ENCODE results near the gene LRRFIP1.

Gene LRRFIP1

GRCh38 chr2:237623428-237624403, 3.7 kb upstream of the LRRFIP1 start:
- no peak for DNase-seq

GRCh38 chr2:237624565-237624964, 2.8 kb upstream of the LRRFIP1 start:
- DNase-seq, result no peak

- DNase-seq, result no peak
These were observed 2.1 kb upstream of the LRRFIP1 start for GRCh38 chr2:237625216-237625705.

- DNase-seq, result peak; percentile 8
These were observed 1.6 kb upstream of the LRRFIP1 start for GRCh38 chr2:237625777-237626176.

GRCh38 chr2:237626813-237627440, 460 bp upstream of the LRRFIP1 start:
- no peak for DNase-seq

- no peak for DNase-seq
These were observed 1.1 kb downstream of the LRRFIP1 start for GRCh38 chr2:237628247-237629187.

- DNase-seq, result no peak
These were observed 1.8 kb downstream of the LRRFIP1 start for GRCh38 chr2:237629188-237629534.

GRCh38 chr2:237629739-237630138, 2.4 kb downstream of the LRRFIP1 start:
- no peak for DNase-seq

GRCh38 chr2:237630216-237631000, 3.0 kb downstream of the LRRFIP1 start:
- DNase-seq, result no peak

- no peak for DNase-seq
These were observed 3.8 kb downstream of the LRRFIP1 start for GRCh38 chr2:237631007-237631785.

GRCh38 chr2:237631801-237632585, 4.6 kb downstream of the LRRFIP1 start:
- DNase-seq, result no peak

GRCh38 chr2:237633061-237633561, 5.7 kb downstream of the LRRFIP1 start:
- no peak for DNase-seq

- DNase-seq, result no peak
These were observed 9.2 kb downstream of the LRRFIP1 start for GRCh38 chr2:237636578-237636977.

- DNase-seq, result no peak
These were observed 10.2 kb downstream of the LRRFIP1 start for GRCh38 chr2:237637429-237638135.

- no peak for DNase-seq
These were observed 10.8 kb downstream of the LRRFIP1 start for GRCh38 chr2:237638176-237638575.

- no peak for DNase-seq
These were observed 11.9 kb downstream of the LRRFIP1 start for GRCh38 chr2:237639052-237639835.

GRCh38 chr2:237639836-237640220, 12.4 kb downstream of the LRRFIP1 start:
- DNase-seq, result no peak

GRCh38 chr2:237640493-237640998, 13.2 kb downstream of the LRRFIP1 start:
- DNase-seq, result no peak
